HG03469 (cell line): ENCODE data around the gene CACUL1.
"Not testable (repeated sequence)": the region's sequence is repeated elsewhere in the genome, so short reads cannot be mapped to it uniquely, and the experiment has no call there.

Experiments
- ATAC-seq: cut with Tn5 transposase; IDR thresholded peaks from one replicate; pipeline ENCODE4 v1.9.1; 2021; ENCODE audit warnings: mild to moderate bottlenecking, moderate library complexity, moderate number of reproducible peaks; ENCODE audit not compliant: unreplicated experiment

Gene CACUL1

GRCh38 chr10:118692872-118693271, 61.9 kb downstream of the CACUL1 start:
- ATAC-seq: no peak

- no peak for ATAC-seq
Observed at GRCh38 chr10:118689070-118689858, 65.5 kb downstream of the CACUL1 start.

- no peak for ATAC-seq
Observed at GRCh38 chr10:118687472-118687871, 67.3 kb downstream of the CACUL1 start.

- ATAC-seq: no peak
Observed at GRCh38 chr10:118682533-118682932, 72.2 kb downstream of the CACUL1 start.

- ATAC-seq: no peak
Observed at GRCh38 chr10:118680197-118680596, 74.6 kb downstream of the CACUL1 start.

GRCh38 chr10:118674226-118674919, 80.4 kb downstream of the CACUL1 start:
- ATAC-seq: no peak

GRCh38 chr10:118672766-118673715, 81.7 kb downstream of the CACUL1 start:
- ATAC-seq: no peak

- no peak for ATAC-seq
Observed at GRCh38 chr10:118672153-118672552, 82.6 kb downstream of the CACUL1 start.

- not testable (repeated sequence) for ATAC-seq
Observed at GRCh38 chr10:118671221-118671620, 83.5 kb downstream of the CACUL1 start.

- ATAC-seq: no peak
Observed at GRCh38 chr10:118670472-118671124, 84.2 kb downstream of the CACUL1 start.

GRCh38 chr10:118669835-118670234, 84.9 kb downstream of the CACUL1 start:
- no peak for ATAC-seq

GRCh38 chr10:118669020-118669791, 85.6 kb downstream of the CACUL1 start:
- peak; percentile 58 for ATAC-seq

- ATAC-seq: no peak
Observed at GRCh38 chr10:118668228-118668952, 86.4 kb downstream of the CACUL1 start.

GRCh38 chr10:118667732-118668131, 87.0 kb downstream of the CACUL1 start:
- no peak for ATAC-seq

GRCh38 chr10:118666350-118666749, 88.4 kb downstream of the CACUL1 start:
- ATAC-seq: no peak

GRCh38 chr10:118664321-118664720, 90.4 kb downstream of the CACUL1 start:
- no peak for ATAC-seq

- no peak for ATAC-seq
Observed at GRCh38 chr10:118663176-118663575, 91.6 kb downstream of the CACUL1 start.

GRCh38 chr10:118662228-118663035, 92.3 kb downstream of the CACUL1 start:
- ATAC-seq: no peak
